ENCODE results near the gene MSL1.
"Not testable (repeated sequence)": the region's sequence is repeated elsewhere in the genome, so short reads cannot be mapped to it uniquely, and the experiment has no call there.

The MSL1 gene

GRCh38 chr17:40129498-40129897, 7.7 kb downstream of the MSL1 start:
- Histone ChIP-seq H4K20me1 (peaks cover 10 to 59% (median 20%) of the 10 kb centered on the region in 11 experiments), H3K4me2 (peak overlapping the region in 3 of 11 experiments; percentile 53 to 65 (median 58); a peak in 4 of 22 replicates), H3K27me3 (no peaks in the 10 kb centered on the region), H3K36me3 (peaks cover 91 to 99% (median 94%) of the 10 kb centered on the region in 11 experiments), H3K4me1 (peaks cover 10 to 47% (median 29%) of the 10 kb centered on the region in 10 experiments), H3K27ac (no peak overlapping the region), H3K9ac (no peak overlapping the region), H3K4me3 (no peak overlapping the region), H3K9me3 (replicated peaks in 1 of 11) (no peaks in the 10 kb centered on the region)
- TF ChIP-seq Cebpa-rat (IDR thresholded peaks at IDR 0.05), result no peak

GRCh38 chr17:40130352-40131042, 8.7 kb downstream of the MSL1 start:
- Histone ChIP-seq H3K4me2 (peak overlapping the region in 8 of 11 experiments; percentile 15 to 65 (median 51); a peak in 13 of 22 replicates), H3K27me3 (no peaks in the 10 kb centered on the region), H3K27ac (peak overlapping the region in 10 of 11 experiments; percentile 24 to 63 (median 44); a peak in 17 of 22 replicates), H3K36me3 (peaks cover 100% of the 10 kb centered on the region in 11 experiments), H3K9me3 (replicated peaks in 1 of 11) (no peaks in the 10 kb centered on the region), H3K4me1 (peaks cover under 1 to 43% (median 21%) of the 10 kb centered on the region in 10 experiments; a peak in 19 of 20 replicates), H4K20me1 (peaks cover 3 to 56% (median 14%) of the 10 kb centered on the region in 11 experiments; a peak in 19 of 22 replicates), H3K4me3 (no peak overlapping the region), H3K9ac (peak overlapping the region in 1 of 11 experiments; percentile 1; a peak in 1 of 22 replicates)
- TF ChIP-seq Cebpa-rat (IDR thresholded peaks at IDR 0.05), result peak in 3 of 11 experiments; percentile 14 to 30 (median 16); a peak in 1 of 22 replicates

GRCh38 chr17:40134184-40134583, 12.4 kb downstream of the MSL1 start:
- Histone ChIP-seq H3K36me3 (peaks cover 79 to 94% (median 89%) of the 10 kb centered on the region in 11 experiments), H3K9ac (no peak overlapping the region)

GRCh38 chr17:40135817-40136216, 14.0 kb downstream of the MSL1 start:
- H3K36me3 ChIP-seq, result peaks cover 62 to 78% (median 72%) of the 10 kb centered on the region in 11 experiments
- H3K27me3 ChIP-seq, result no peaks in the 10 kb centered on the region
- H3K4me3 ChIP-seq, result no peak overlapping the region
- H3K4me2 ChIP-seq, result no peak overlapping the region
- peak overlapping the region in 2 of 11 experiments; percentile 1 to 8; a peak in 2 of 22 replicates for H3K27ac ChIP-seq
- peaks cover 10 to 42% (median 16%) of the 10 kb centered on the region in 10 experiments for H3K4me1 ChIP-seq
- no peaks in the 10 kb centered on the region for H3K9me3 ChIP-seq (replicated peaks in 1 of 11)
- no peak for TF ChIP-seq Cebpa-rat (IDR thresholded peaks at IDR 0.05)
- H3K9ac ChIP-seq, result peak overlapping the region in 1 of 11 experiments; percentile 1; a peak in 2 of 22 replicates
- H4K20me1 ChIP-seq, result peaks cover 0 to 32% (median 0%) of the 10 kb centered on the region in 11 experiments; a peak in 3 of 22 replicates

More at GRCh38 chr17:40134184-40134583, 12.4 kb downstream of the MSL1 start:
- Histone ChIP-seq H3K27ac (no peak overlapping the region), H3K4me1 (peaks cover 4 to 52% (median 22%) of the 10 kb centered on the region in 10 experiments), H3K27me3 (no peaks in the 10 kb centered on the region), H3K4me3 (no peak overlapping the region), H4K20me1 (peaks cover 0 to 39% (median 0%) of the 10 kb centered on the region in 11 experiments; a peak in 4 of 22 replicates), H3K9me3 (replicated peaks in 1 of 11) (no peaks in the 10 kb centered on the region), H3K4me2 (no peak overlapping the region)
- TF ChIP-seq Cebpa-rat (IDR thresholded peaks at IDR 0.05), result no peak

- H4K20me1 ChIP-seq, result peaks cover 0 to 18% (median 0%) of the 10 kb centered on the region in 11 experiments; a peak in 3 of 22 replicates
- TF ChIP-seq Cebpa-rat (IDR thresholded peaks at IDR 0.05), result no peak
- H3K36me3 ChIP-seq, result peaks cover 55 to 75% (median 67%) of the 10 kb centered on the region in 11 experiments
These were observed 17.8 kb downstream of the MSL1 start for GRCh38 chr17:40139566-40140058.

GRCh38 chr17:40143166-40143565, 21.4 kb downstream of the MSL1 start:
- not testable (repeated sequence) for H3K27ac ChIP-seq; H3K9ac ChIP-seq; H3K4me2 ChIP-seq; H3K27me3 ChIP-seq; H3K9me3 ChIP-seq (replicated peaks in 1 of 11); H3K4me3 ChIP-seq
- peaks cover 63 to 75% (median 70%) of the 10 kb centered on the region in 11 experiments for H3K36me3 ChIP-seq
- peaks cover 4 to 45% (median 20%) of the 10 kb centered on the region in 11 experiments; a peak in 16 of 22 replicates for H4K20me1 ChIP-seq
- peaks cover 22 to 34% (median 25%) of the 10 kb centered on the region in 10 experiments for H3K4me1 ChIP-seq

More at GRCh38 chr17:40139566-40140058, 17.8 kb downstream of the MSL1 start:
- H3K27me3 ChIP-seq, result no peaks in the 10 kb centered on the region
- peak overlapping the region; percentile 55 to 88 (median 70) for H3K4me3 ChIP-seq
- H3K9me3 ChIP-seq (replicated peaks in 1 of 11), result no peaks in the 10 kb centered on the region
- peak overlapping the region; percentile 92 to 98 (median 97) for H3K9ac ChIP-seq
- H3K4me2 ChIP-seq, result peak overlapping the region; percentile 84 to 96 (median 90)
- H3K4me1 ChIP-seq, result peaks cover 22 to 48% (median 25%) of the 10 kb centered on the region in 10 experiments
- H3K27ac ChIP-seq, result peak overlapping the region; percentile 69 to 98 (median 96)

GRCh38 chr17:40145476-40145875, 23.7 kb downstream of the MSL1 start:
- peaks cover 17 to 26% (median 24%) of the 10 kb centered on the region in 10 experiments for H3K4me1 ChIP-seq
- no peak for TF ChIP-seq Cebpa-rat (IDR thresholded peaks at IDR 0.05)
- H3K4me2 ChIP-seq, result no peak overlapping the region
- peaks cover 84 to 94% (median 91%) of the 10 kb centered on the region in 11 experiments for H3K36me3 ChIP-seq
- H3K4me3 ChIP-seq, result no peak overlapping the region
- no peak overlapping the region for H3K9ac ChIP-seq
- peaks cover 20 to 68% (median 41%) of the 10 kb centered on the region in 11 experiments; a peak in 17 of 22 replicates for H4K20me1 ChIP-seq
- H3K9me3 ChIP-seq (replicated peaks in 1 of 11), result no peaks in the 10 kb centered on the region
- H3K27me3 ChIP-seq, result no peaks in the 10 kb centered on the region
- H3K27ac ChIP-seq, result no peak overlapping the region

GRCh38 chr17:40148527-40148926, 26.8 kb downstream of the MSL1 start:
- no peak for TF ChIP-seq Cebpa-rat (IDR thresholded peaks at IDR 0.05)
- no peak overlapping the region for H3K4me3 ChIP-seq
- H3K9ac ChIP-seq, result peak overlapping the region in 1 of 11 experiments; percentile 45; a peak in 2 of 22 replicates
- H3K27me3 ChIP-seq, result no peaks in the 10 kb centered on the region
- H3K27ac ChIP-seq, result no peak overlapping the region
- no peaks in the 10 kb centered on the region for H3K9me3 ChIP-seq (replicated peaks in 1 of 11)
- H3K4me1 ChIP-seq, result peaks cover 20 to 39% (median 34%) of the 10 kb centered on the region in 10 experiments
- H3K4me2 ChIP-seq, result no peak overlapping the region
- peaks cover 79 to 100% (median 91%) of the 10 kb centered on the region in 11 experiments for H3K36me3 ChIP-seq
- H4K20me1 ChIP-seq, result peaks cover 37 to 95% (median 69%) of the 10 kb centered on the region in 11 experiments; a peak in 20 of 22 replicates

GRCh38 chr17:40150276-40150675, 28.5 kb downstream of the MSL1 start:
- peak overlapping the region in 1 of 11 experiments; percentile 19; a peak in 1 of 22 replicates for H3K9ac ChIP-seq
- no peaks in the 10 kb centered on the region for H3K27me3 ChIP-seq
- H3K27ac ChIP-seq, result no peak overlapping the region
- TF ChIP-seq Cebpa-rat (IDR thresholded peaks at IDR 0.05), result no peak
- no peaks in the 10 kb centered on the region for H3K9me3 ChIP-seq (replicated peaks in 1 of 11)
- no peak overlapping the region for H3K4me3 ChIP-seq
- peak overlapping the region in 10 of 11 experiments; percentile 3 to 90 (median 72); a peak in 12 of 22 replicates for H3K4me2 ChIP-seq
- peaks cover 20 to 43% (median 36%) of the 10 kb centered on the region in 10 experiments for H3K4me1 ChIP-seq
- H4K20me1 ChIP-seq, result peaks cover 40 to 94% (median 75%) of the 10 kb centered on the region in 11 experiments; a peak in 20 of 22 replicates
- H3K36me3 ChIP-seq, result peaks cover 82 to 100% (median 92%) of the 10 kb centered on the region in 11 experiments
